GM18868 (cell line): ENCODE data around the gene ZRANB2.

Experiments
- ATAC-seq: cut with Tn5 transposase; IDR thresholded peaks from one replicate; pipeline ENCODE4 v1.9.1; 2021; ENCODE audit warnings: mild to moderate bottlenecking, moderate library complexity; ENCODE audit not compliant: unreplicated experiment

Gene ZRANB2

GRCh38 chr1:71071720-71072119 lies 9.1 kb downstream of the ZRANB2 start:
- no peak for ATAC-seq

GRCh38 chr1:71068325-71069240 lies 12.3 kb downstream of the ZRANB2 start:
- peak; percentile 95 for ATAC-seq

GRCh38 chr1:71054791-71055190 lies 26.0 kb downstream of the ZRANB2 start:
- no peak for ATAC-seq

GRCh38 chr1:71054281-71054731 lies 26.5 kb downstream of the ZRANB2 start:
- ATAC-seq, result no peak

- ATAC-seq, result peak; percentile 32
Observed at GRCh38 chr1:71053758-71054157, 27.1 kb downstream of the ZRANB2 start.

- ATAC-seq, result no peak
Observed at GRCh38 chr1:71053146-71053545, 27.7 kb downstream of the ZRANB2 start.

GRCh38 chr1:71049951-71050598 lies 30.8 kb downstream of the ZRANB2 start:
- ATAC-seq, result peak; percentile 68

GRCh38 chr1:71047635-71048607 lies 32.9 kb downstream of the ZRANB2 start, which contains the start of gene PTGER3:
Gene PTGER3, minus strand, starts transcription at chr1:71047816. Its CDS starts 239 bp downstream, at chr1:71047577.
- ATAC-seq, result peak; percentile 23

- peak; percentile 20 for ATAC-seq
Observed at GRCh38 chr1:71046891-71047634, 33.8 kb downstream of the ZRANB2 start.

GRCh38 chr1:71045463-71046028 lies 35.3 kb downstream of the ZRANB2 start:
- ATAC-seq, result no peak

- ATAC-seq, result no peak
Observed at GRCh38 chr1:71044833-71045232, 36.0 kb downstream of the ZRANB2 start.

GRCh38 chr1:71043065-71043464 lies 37.8 kb downstream of the ZRANB2 start:
- ATAC-seq, result no peak

- no peak for ATAC-seq
Observed at GRCh38 chr1:71041806-71042205, 39.0 kb downstream of the ZRANB2 start.

GRCh38 chr1:71039661-71040262 lies 41.1 kb downstream of the ZRANB2 start:
- no peak for ATAC-seq

- ATAC-seq, result no peak
Observed at GRCh38 chr1:71038942-71039341, 41.9 kb downstream of the ZRANB2 start.

- ATAC-seq, result no peak
Observed at GRCh38 chr1:71037829-71038620, 42.8 kb downstream of the ZRANB2 start.

- ATAC-seq, result no peak
Observed at GRCh38 chr1:71037066-71037465, 43.8 kb downstream of the ZRANB2 start.

GRCh38 chr1:71033136-71033535 lies 47.7 kb downstream of the ZRANB2 start:
- no peak for ATAC-seq

GRCh38 chr1:71031426-71031825 lies 49.4 kb downstream of the ZRANB2 start:
- ATAC-seq, result no peak
